K562 (cell line): ENCODE data around the gene ERRFI1. TPM values are rescaled to one million over a fixed set of nuclear protein-coding genes. Genes with fewer than 3 reads are reported as not detected.
A peak's percentile ranks its signal among the peaks of the same experiment; 100 is the strongest.

ENCODE experiments used
- CCAR2 ChIP-seq: fragments of 200-400 bp; formaldehyde crosslinking; IDR thresholded peaks from 2 replicates; pipeline ENCODE4 v1.6.1; 2017; ENCODE audit warnings: mild to moderate bottlenecking, low read depth, low read length
- DPF2 ChIP-seq: fragments of 450-650 bp; IDR thresholded peaks from 2 replicates; pipeline ENCODE4 v1.6.1; 2016
- FUS ChIP-seq: fragments of 200-400 bp; formaldehyde crosslinking; optimal IDR thresholded peaks from 2 replicates; pipeline ENCODE3; 2017; ENCODE audit warnings: low read depth, low read length
- KLF16 ChIP-seq: IDR thresholded peaks from 2 replicates; pipeline ENCODE4 v1.6.1; 2016; ENCODE audit warnings: antibody characterized with exemption
- RAD21 ChIP-seq, 2 experiments: fragments of 250-450 bp in 1 of 2; fragments of 450-650 bp in 1 of 2; sonication (Bioruptor Pico) in 1 of 2; formaldehyde crosslinking in 1 of 2; IDR thresholded peaks in 1 of 2; conservative IDR thresholded peaks in 1 of 2; 2 replicates each; pipeline versions ENCODE4 v1.4.0 to v1.8.0; 2020 to 2022; ENCODE audit warnings: mild to moderate bottlenecking in 2 of 2, moderate library complexity in 1 of 2
- SMC3 ChIP-seq: conservative IDR thresholded peaks from 2 replicates; pipeline ENCODE4 v1.6.1; 2011; ENCODE audit warnings: low read depth, low read length, improper control_type of control experiment; ENCODE audit not compliant: insufficient read depth
- SNIP1 ChIP-seq: fragments of 450-650 bp; IDR thresholded peaks from 2 replicates; pipeline ENCODE4 v1.7.1; 2017; ENCODE audit warnings: low read depth, mild to moderate bottlenecking
- ZNF239 ChIP-seq: fragments of 250-450 bp; sonication (Bioruptor Pico); IDR thresholded peaks from 2 replicates; pipeline ENCODE4 v1.4.0; 2020; ENCODE audit warnings: mild to moderate bottlenecking
- polyA plus RNA-seq, 8 experiments: library from polyadenylated mRNA; depleted of rRNA in 4 of 8; stranded (reverse) in 5 of 8; unstranded in 3 of 8; fragments of >200 nt; fragmentation: Nextera tagmentation in 2 of 8; fragmentation: Illumina TruSeq in 1 of 8; extraction: Ambion mirVana in 2 of 8; extraction: Trizol in 1 of 8; gene quantifications; 2 replicates each; pipeline versions ENCODE4 v1.2.1 to v1.2.3, GENCODE V29; 2011 to 2014; ENCODE audit warnings: inconsistent platforms in 1 of 8, missing spikeins in 1 of 8
- total RNA-seq, 7 experiments: library from RNA; depleted of rRNA in 6 of 7; stranded (reverse); fragments of >200 nt in 6 of 7; fragmentation: Illumina TruSeq in 2 of 7; extraction: Trizol in 2 of 7; gene quantifications; 2 replicates each; pipeline versions ENCODE4 v1.2.1 to v1.2.3, GENCODE V29; 2011 to 2021; ENCODE audit warnings: low replicate concordance in 1 of 7
- TF ChIP-seq, protein P1 (sequence below): fragments of 450-650 bp; formaldehyde crosslinking; IDR thresholded peaks from 2 replicates; pipeline ENCODE4 v1.4.0; 2020; ENCODE audit warnings: mild to moderate bottlenecking, moderate library complexity
- TF ChIP-seq, protein P2 (sequence below): IDR thresholded peaks from 2 replicates; pipeline ENCODE4 v1.6.1; 2012; ENCODE audit warnings: low read depth, low read length, improper control_type of control experiment, borderline replicate concordance

Gene ERRFI1
- total and polyA plus RNA-seq, 9 of the 15 experiments (the other 6 are each of a cell fraction or from before 2014, with no cell fraction given), result 0.67 to 4.4 (median 1.1) TPM

- TF ChIP-seq, protein P1, sequence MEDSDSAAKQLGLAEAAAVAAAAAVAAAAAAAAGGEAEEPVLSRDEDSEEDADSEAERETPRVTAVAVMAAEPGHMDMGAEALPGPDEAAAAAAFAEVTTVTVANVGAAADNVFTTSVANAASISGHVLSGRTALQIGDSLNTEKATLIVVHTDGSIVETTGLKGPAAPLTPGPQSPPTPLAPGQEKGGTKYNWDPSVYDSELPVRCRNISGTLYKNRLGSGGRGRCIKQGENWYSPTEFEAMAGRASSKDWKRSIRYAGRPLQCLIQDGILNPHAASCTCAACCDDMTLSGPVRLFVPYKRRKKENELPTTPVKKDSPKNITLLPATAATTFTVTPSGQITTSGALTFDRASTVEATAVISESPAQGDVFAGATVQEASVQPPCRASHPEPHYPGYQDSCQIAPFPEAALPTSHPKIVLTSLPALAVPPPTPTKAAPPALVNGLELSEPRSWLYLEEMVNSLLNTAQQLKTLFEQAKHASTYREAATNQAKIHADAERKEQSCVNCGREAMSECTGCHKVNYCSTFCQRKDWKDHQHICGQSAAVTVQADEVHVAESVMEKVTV, result peak; percentile 90
- TF ChIP-seq RAD21 (CRISPR knock-in tag; conservative IDR thresholded peaks at IDR 0.05 in 1 of 2, IDR thresholded peaks at IDR 0.05 in 1 of 2), result peak; percentile 89 to 94
- no peak for TF ChIP-seq DPF2
- no peak for TF ChIP-seq FUS
- no peak for TF ChIP-seq CCAR2
- TF ChIP-seq SMC3, result 0 out of 2 replicates have a peak, but pooled peaks have one; percentile 24
- TF ChIP-seq ZNF239 (CRISPR knock-in tag), result no peak
- TF ChIP-seq KLF16, result 0 out of 2 replicates have a peak, but pooled peaks have one; percentile 31
- TF ChIP-seq, protein P2, sequence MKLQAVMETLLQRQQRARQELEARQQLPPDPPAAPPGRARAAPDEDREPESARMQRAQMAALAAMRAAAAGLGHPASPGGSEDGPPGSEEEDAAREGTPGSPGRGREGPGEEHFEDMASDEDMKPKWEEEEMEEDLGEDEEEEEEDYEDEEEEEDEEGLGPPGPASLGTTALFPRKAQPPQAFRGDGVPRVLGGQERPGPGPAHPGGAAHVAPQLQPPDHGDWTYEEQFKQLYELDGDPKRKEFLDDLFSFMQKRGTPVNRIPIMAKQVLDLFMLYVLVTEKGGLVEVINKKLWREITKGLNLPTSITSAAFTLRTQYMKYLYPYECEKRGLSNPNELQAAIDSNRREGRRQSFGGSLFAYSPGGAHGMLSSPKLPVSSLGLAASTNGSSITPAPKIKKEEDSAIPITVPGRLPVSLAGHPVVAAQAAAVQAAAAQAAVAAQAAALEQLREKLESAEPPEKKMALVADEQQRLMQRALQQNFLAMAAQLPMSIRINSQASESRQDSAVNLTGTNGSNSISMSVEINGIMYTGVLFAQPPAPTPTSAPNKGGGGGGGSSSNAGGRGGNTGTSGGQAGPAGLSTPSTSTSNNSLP, result 0 out of 2 replicates have a peak, but pooled peaks have one; percentile 21
- no peak for TF ChIP-seq SNIP1
These were observed 5.2 kb upstream of the ERRFI1 start (continued) for GRCh38 chr1:8031176-8031785.
